HG03095 (cell line): Measurements from ENCODE around the gene ESRRG.

Experiments used
- ATAC-seq: cut with Tn5 transposase; IDR thresholded peaks from one replicate; pipeline ENCODE4 v1.9.1; 2021; ENCODE audit warnings: moderate library complexity; ENCODE audit not compliant: unreplicated experiment

Gene ESRRG

GRCh38 chr1:216523043-216523442 is 200.2 kb downstream of the ESRRG start:
- ATAC-seq, result no peak

- ATAC-seq, result no peak
Measured at GRCh38 chr1:216521477-216521876, 201.8 kb downstream of the ESRRG start.

- ATAC-seq, result no peak
Measured at GRCh38 chr1:216518844-216519627, 204.2 kb downstream of the ESRRG start.

- ATAC-seq, result no peak
Measured at GRCh38 chr1:216502528-216503162, 220.6 kb downstream of the ESRRG start.

GRCh38 chr1:216500273-216500967 is 222.8 kb downstream of the ESRRG start:
- no peak for ATAC-seq

GRCh38 chr1:216499581-216500272 is 223.5 kb downstream of the ESRRG start:
- ATAC-seq, result no peak

- no peak for ATAC-seq
Measured at GRCh38 chr1:216498277-216498676, 225.0 kb downstream of the ESRRG start.

- ATAC-seq, result no peak
Measured at GRCh38 chr1:216485042-216485441, 238.2 kb downstream of the ESRRG start.

- ATAC-seq, result no peak
Measured at GRCh38 chr1:216483672-216484401, 239.4 kb downstream of the ESRRG start.

- no peak for ATAC-seq
Measured at GRCh38 chr1:216482620-216483019, 240.6 kb downstream of the ESRRG start.

- no peak for ATAC-seq
Measured at GRCh38 chr1:216478238-216478637, 245.0 kb downstream of the ESRRG start.

GRCh38 chr1:216476341-216476740 is 246.9 kb downstream of the ESRRG start:
- ATAC-seq, result no peak

- ATAC-seq, result no peak
Measured at GRCh38 chr1:216475659-216476276, 247.5 kb downstream of the ESRRG start.

GRCh38 chr1:216466162-216466801 is 256.9 kb downstream of the ESRRG start:
- ATAC-seq, result no peak

- ATAC-seq, result no peak
Measured at GRCh38 chr1:216464489-216464888, 258.7 kb downstream of the ESRRG start.

- ATAC-seq, result no peak
Measured at GRCh38 chr1:216462066-216462775, 261.0 kb downstream of the ESRRG start.

GRCh38 chr1:216461466-216461865 is 261.8 kb downstream of the ESRRG start:
- no peak for ATAC-seq

GRCh38 chr1:216459651-216460207 is 263.5 kb downstream of the ESRRG start:
- ATAC-seq, result no peak

- ATAC-seq, result no peak
Measured at GRCh38 chr1:216458812-216459211, 264.4 kb downstream of the ESRRG start.
